HG03095 (cell line): ENCODE data around the gene CDC37L1.

ENCODE experiments used
- ATAC-seq: cut with Tn5 transposase; IDR thresholded peaks from one replicate; pipeline ENCODE4 v1.9.1; 2021; ENCODE audit warnings: moderate library complexity; ENCODE audit not compliant: unreplicated experiment

Gene CDC37L1

GRCh38 chr9:4667681-4668080 is 11.7 kb upstream of the CDC37L1 start:
- ATAC-seq = no peak

DNA sequence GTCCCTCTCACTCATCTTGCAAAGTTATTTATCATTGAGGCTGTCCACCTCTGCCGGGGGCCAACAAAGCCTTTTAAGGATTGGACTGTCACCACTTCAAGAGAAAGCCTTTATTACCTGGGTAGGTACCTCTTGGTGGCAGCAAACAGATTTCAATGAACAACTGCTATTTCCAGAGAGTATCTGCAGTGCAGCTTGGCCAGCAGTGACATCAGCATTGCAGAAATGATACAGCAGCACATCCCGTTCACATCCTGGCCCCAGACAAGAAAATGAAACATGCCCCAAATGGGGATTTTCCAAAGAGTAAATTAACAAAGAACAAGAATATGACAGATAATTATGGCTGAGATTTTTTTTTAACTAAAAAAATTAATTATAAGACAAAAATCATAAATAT is 10.8 kb upstream of the CDC37L1 start:
- ATAC-seq = no peak

- no peak for ATAC-seq
Observed at GRCh38 chr9:4669890-4670289, 9.5 kb upstream of the CDC37L1 start.

DNA sequence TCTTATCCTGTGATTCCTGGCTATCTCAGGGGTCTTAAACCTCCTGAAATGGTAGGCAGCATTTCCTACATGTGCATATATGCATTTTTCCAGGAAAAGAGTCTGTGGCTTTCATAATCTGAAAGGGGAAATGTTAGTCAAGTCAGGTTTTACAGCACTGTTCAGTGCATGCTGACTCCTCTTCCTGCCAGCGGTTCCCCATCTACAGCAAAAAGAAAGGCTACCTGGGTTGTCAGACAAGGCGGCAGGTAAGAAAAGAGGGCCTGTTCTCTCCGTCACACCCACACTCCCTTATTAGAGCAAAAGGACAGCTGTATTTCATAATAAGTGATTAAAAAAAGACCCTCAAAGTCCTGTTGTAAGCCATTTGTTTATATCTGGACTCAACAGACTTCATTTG is 8.8 kb upstream of the CDC37L1 start:
- no peak for ATAC-seq

DNA sequence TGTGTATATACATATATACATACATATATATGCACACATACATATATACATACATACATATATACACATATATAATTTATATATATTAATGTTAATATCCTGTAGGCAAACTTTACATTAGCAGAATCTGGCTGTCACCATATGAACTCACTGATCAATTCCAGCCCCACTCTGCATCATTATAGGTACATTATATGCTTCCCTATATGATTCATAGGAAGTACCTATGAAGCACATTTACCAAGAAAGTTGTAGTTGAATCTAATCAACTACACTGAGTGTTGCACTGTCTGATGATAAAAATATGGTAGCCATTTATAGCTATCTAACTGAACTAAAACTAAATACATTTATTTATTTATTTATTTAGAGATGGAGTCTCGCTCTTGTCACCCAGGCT is 7.6 kb upstream of the CDC37L1 start:
- ATAC-seq = no peak

DNA sequence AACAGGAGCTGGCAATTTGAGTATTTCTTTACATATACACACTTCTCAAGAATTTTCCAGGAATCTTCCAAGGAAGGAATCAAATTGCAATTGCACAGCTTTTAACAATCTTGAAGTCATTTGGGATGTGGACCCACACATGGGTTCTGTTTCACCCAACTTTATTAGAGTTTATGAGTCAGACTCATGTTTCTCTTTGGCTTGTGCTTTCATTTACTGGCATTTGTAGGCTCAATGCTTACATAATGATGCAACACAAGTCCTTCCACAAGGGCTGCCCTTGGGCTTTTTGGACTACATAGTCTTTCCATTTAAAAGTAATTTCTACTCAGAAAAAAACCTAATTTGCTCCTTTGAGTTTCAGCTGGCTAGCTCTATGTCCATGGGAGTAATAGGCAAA is 4.6 kb upstream of the CDC37L1 start:
- no peak for ATAC-seq

- ATAC-seq = no peak
Observed at GRCh38 chr9:4677392-4677791, 2.0 kb upstream of the CDC37L1 start.

DNA sequence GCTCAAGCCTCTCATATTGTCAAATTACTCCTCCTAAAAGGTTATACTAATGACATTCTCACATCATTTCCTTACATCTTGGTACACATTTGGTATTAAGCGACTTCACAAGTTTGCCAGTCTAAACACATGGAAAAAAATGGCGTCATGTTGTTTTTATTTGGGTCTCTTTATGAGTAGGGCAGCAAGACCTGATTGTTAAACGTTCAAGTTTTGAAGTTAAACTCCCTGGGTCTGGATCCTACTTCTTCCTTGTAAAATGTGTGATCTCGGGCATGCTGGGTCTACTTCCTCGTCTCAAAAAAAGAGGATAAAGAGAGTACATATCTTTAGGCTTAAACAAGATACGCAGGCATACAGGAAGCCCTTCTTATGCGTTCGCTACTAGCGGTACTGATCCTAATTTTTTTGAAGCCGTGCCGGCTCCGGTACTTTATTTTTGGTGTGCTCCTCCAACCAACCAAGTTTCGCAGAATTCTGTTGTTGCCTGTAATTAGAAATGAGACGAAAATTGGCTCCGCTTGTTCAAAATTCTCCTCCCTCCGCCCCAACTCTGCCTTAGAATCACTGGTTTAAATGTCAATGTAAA is 596 bp upstream of the CDC37L1 start:
- no peak for ATAC-seq

DNA sequence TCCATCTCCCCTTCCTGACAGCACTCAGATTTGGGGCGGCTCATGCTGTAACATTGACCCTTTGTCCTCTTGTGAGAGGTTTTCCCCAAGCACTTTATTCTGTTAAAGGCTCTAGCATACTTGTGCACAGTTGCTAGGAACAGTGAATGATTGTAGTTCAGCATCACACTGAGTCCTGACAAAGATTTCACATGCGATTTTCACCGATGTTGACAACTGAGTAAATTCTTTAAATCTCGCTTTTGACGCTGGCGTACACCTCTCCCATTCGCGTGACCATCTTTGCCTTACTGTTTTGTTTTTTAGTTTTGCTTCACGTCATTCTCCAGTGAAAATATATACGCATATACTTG is 780 bp downstream of the CDC37L1 start:
- peak; percentile 4 for ATAC-seq

GRCh38 chr9:4680750-4681149 is 1.4 kb downstream of the CDC37L1 start:
- no peak for ATAC-seq

DNA sequence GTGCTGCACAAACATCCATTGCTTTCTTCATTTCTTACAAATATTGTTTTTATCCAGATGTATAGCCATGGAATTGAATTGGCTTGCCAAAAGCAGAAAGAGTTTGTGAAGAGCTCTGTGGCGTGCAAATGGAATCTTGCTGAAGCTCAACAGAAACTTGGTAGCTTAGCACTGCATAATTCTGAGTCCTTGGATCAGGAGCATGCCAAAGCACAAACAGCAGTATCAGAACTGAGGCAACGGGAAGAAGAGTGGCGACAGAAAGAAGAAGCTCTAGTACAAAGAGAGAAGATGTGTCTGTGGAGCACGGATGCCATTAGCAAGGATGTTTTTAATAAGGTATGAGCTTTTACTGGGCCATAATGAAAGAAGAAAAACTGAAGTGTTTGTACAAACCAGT is 5.5 kb downstream of the CDC37L1 start:
- ATAC-seq = no peak

- no peak for ATAC-seq
Observed at GRCh38 chr9:4686112-4686511, 6.7 kb downstream of the CDC37L1 start.

GRCh38 chr9:4686584-4686983 is 7.2 kb downstream of the CDC37L1 start:
- no peak for ATAC-seq

GRCh38 chr9:4689021-4689420 is 9.7 kb downstream of the CDC37L1 start:
- no peak for ATAC-seq

DNA sequence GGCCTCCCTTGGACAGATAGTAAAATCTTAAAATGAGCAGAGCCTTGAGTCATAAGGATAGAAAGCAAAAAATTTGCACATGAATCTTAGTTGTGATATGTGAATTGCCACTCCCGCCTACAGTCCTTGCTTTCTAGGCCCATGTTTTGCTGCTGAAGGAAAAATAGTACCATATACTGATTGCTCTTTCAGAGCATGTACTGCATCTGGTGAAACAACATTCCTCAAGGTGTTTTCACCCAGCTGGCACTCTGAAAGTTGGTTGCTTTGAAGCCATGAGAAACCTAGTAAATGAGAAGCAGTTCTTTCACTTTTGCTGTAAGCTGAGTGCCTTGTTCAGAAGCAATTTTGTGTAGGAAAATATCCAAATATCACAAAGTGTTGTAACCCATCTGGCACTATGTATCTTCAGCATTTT is 10.3 kb downstream of the CDC37L1 start:
- ATAC-seq = peak; percentile 53

DNA sequence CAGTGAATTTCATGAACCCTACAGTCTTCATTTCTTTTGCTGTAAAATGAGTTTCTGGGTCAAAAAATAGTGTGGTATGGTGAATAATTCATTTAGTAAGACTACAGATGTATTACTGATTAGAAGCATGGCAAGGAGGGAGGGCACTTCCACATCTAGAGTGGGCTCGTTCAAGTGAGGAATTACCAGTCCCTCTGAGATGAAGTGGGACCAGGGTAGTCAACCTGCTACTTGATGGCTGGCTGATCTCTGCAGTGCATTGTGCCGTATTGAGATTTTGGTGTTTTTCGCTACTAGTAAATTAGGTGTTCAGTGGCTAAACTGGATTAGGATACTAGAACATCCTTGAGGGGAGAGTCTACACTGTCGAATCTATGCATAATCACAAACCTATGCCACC is 10.8 kb downstream of the CDC37L1 start:
- ATAC-seq = peak; percentile 49

- no peak for ATAC-seq
Observed at GRCh38 chr9:4691795-4692194, 12.4 kb downstream of the CDC37L1 start.

DNA sequence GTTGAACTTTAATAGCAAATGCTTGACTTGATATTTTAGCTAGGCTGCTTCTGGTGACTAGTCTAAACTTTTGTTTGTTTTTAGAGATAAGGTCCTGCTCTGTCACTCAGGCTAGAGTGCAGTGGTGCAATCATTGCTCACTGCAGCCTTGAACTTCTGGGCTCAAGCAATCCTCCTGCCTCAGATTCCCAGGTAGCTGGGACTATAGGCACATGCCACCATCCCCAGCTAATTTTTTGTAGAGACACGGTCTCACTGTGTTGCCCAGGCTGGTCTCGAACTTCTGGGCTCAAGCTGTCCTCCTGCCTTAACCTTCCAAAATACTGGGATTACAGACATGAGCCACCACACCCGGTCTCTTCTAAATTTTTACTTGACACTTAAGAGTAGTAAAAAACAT is 20.7 kb downstream of the CDC37L1 start:
- ATAC-seq = no peak

DNA sequence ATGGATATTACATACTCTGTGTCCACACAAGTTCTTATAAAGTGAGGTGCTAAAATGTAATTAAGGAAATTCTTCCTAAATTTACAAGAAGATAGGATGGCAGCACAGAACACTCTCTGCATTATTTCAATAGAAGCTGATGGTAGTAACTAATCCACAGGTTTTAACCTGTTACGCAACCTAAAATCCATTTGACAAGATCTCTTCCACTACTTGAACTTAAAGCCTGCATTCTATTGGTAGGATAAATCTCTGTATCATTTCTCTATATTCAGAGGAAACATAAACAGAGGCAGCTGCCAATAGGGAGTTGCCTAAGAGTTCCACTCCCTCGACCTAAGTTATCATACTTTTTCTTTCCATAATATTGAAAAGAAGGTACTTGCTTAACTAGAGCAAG is 21.6 kb downstream of the CDC37L1 start:
- no peak for ATAC-seq

GRCh38 chr9:4701526-4701925 is 22.2 kb downstream of the CDC37L1 start:
- ATAC-seq = no peak

DNA sequence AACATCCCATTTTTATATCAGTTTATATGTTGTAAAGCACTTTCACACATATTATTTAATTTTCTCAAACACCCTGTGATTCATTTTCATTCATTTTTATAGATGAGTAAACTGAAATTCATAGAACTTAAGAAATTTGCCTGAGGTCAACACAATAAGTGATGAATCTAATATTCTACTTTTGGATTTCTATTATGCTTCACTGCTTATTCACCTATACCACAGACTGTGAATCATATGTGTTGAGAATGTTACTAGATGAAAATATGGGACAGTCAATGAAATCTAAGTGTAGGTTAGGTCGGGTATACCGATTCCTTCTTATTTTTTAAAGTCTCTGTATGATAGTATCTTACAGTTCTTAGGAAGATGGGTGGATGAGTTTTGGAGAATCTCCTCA is 24.8 kb downstream of the CDC37L1 start:
- no peak for ATAC-seq

- no peak for ATAC-seq
Observed at GRCh38 chr9:4706021-4706420, 26.7 kb downstream of the CDC37L1 start.

DNA sequence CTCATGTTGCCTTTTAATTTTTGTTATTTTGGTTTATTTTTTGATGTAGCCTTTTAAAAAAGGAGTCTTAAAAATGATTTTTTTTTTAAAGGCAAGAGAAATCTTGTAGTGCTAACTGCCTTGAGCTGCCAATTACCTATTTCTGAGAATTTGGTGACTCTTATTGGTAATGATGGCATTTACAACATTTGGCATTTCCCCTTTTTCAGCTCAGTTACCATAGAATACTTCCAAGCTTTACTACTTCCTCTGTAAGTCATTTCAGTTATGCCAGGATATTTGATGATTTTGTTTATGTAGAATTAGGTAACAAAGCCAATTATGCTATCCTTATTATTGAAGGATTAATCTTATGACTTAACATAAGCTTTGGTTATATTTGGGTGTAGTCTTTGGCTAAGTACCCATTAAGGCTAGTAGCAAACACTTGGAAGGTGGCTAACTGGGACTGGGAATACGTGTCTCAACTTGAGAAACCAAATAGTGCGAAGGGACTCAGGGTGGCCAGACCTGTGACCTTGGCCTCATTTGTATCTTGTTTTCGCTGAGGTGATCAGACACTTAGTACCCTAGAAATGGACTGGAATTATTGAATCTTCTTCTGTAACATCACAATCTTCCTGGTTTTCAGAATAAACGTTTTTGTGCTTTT is 27.7 kb downstream of the CDC37L1 start:
- ATAC-seq = no peak
